Measurements from ENCODE around the gene LHFPL2. TPM values are rescaled to one million over a fixed set of nuclear protein-coding genes. Genes with fewer than 3 reads are reported as not detected.

Gene LHFPL2
- total and polyA plus RNA-seq, 12 donors, result 2.4 to 14.9 (median 5.1) TPM

- peak overlapping the region in 7 of 10 donors; percentile 29 to 64 (median 55) for H3K27ac ChIP-seq
- ATAC-seq, result peak in 7 of 8 donors; percentile 44 to 87 (median 70)
- peaks cover 0 to 38% (median 14%) of the 10 kb centered on the region in 9 donors for H3K4me1 ChIP-seq
- H3K9me3 ChIP-seq, result no peaks in the 10 kb centered on the region
- DNase-seq, result peak in 1 of 2 donors; percentile 53
- H3K27me3 ChIP-seq, result no peaks in the 10 kb centered on the region
- H3K36me3 ChIP-seq, result peaks cover 0 to 12% (median 0%) of the 10 kb centered on the region in 9 donors
- TF ChIP-seq CTCF (IDR thresholded peaks at IDR 0.05), result no peak
- intact Hi-C loops (cut with DNase I), result no loop called here
- H3K4me3 ChIP-seq, result no peak overlapping the region
- WGBS, 2 donors, result 71 to 73% methylated on average over 7 of the region's 7 CpGs
These were observed 38.4 kb downstream of the LHFPL2 start for GRCh38 chr5:78610163-78610583.

GRCh38 chr5:78607864-78608263 is 40.7 kb downstream of the LHFPL2 start:
- Histone ChIP-seq H3K36me3 (peaks cover 0 to 20% (median 0%) of the 10 kb centered on the region in 9 donors), H3K4me3 (no peak overlapping the region), H3K27ac (no peak overlapping the region), H3K27me3 (no peaks in the 10 kb centered on the region), H3K4me1 (peaks cover 0 to 38% (median 14%) of the 10 kb centered on the region in 9 donors), H3K9me3 (no peaks in the 10 kb centered on the region)
- intact Hi-C loops (cut with DNase I), result loop anchor here in 1 of 10 donors (10.0 kb wide), 1 partner anchor 87 kb away; no protein-coding TSS in a partner anchor
- TF ChIP-seq CTCF (IDR thresholded peaks at IDR 0.05), result no peak
- ATAC-seq, result no peak
- no peak for DNase-seq

GRCh38 chr5:78606241-78606640 is 42.3 kb downstream of the LHFPL2 start:
- intact Hi-C loops (cut with DNase I), result loop anchor here in 1 of 10 donors (10.0 kb wide), 1 partner anchor 89 kb away; no protein-coding TSS in a partner anchor
- H3K27me3 ChIP-seq, result no peaks in the 10 kb centered on the region
- no peak for TF ChIP-seq CTCF (IDR thresholded peaks at IDR 0.05)
- H3K4me1 ChIP-seq, result peaks cover 0 to 31% (median 14%) of the 10 kb centered on the region in 9 donors
- peaks cover 0 to 20% (median 0%) of the 10 kb centered on the region in 9 donors for H3K36me3 ChIP-seq
- H3K4me3 ChIP-seq, result no peak overlapping the region
- H3K9me3 ChIP-seq, result no peaks in the 10 kb centered on the region
- ATAC-seq (no peak), DNase-seq (no peak)
- H3K27ac ChIP-seq, result no peak overlapping the region
- whole genome bisulfite sequencing, 2 donors, result 81% methylated on average over 4 of the region's 4 CpGs

GRCh38 chr5:78605611-78606010 is 43.0 kb downstream of the LHFPL2 start:
- H3K36me3 ChIP-seq, result peaks cover 0 to 20% (median 0%) of the 10 kb centered on the region in 9 donors
- intact Hi-C loops (cut with DNase I), result loop anchor here in 1 of 10 donors (10.0 kb wide), 1 partner anchor 89 kb away; no protein-coding TSS in a partner anchor
- H3K4me3 ChIP-seq, result no peak overlapping the region
- peaks cover 0 to 31% (median 13%) of the 10 kb centered on the region in 9 donors for H3K4me1 ChIP-seq
- no peak for TF ChIP-seq CTCF (IDR thresholded peaks at IDR 0.05)
- WGBS, 2 donors, result 91 to 93% methylated on average over 2 of the region's 2 CpGs
- ATAC-seq (no peak), DNase-seq (no peak)
- no peak overlapping the region for H3K27ac ChIP-seq
- no peaks in the 10 kb centered on the region for H3K27me3 ChIP-seq
- no peaks in the 10 kb centered on the region for H3K9me3 ChIP-seq
